ENCODE measurements around the gene PHF20. TPM values are rescaled to one million over a fixed set of nuclear protein-coding genes. Genes with fewer than 3 reads are reported as not detected.

The PHF20 gene
- total and polyA plus RNA-seq, 2 donors (not counting 3 experiments of a cell fraction or from before 2014, with no cell fraction given): 25.0 to 45.8 TPM

DNA sequence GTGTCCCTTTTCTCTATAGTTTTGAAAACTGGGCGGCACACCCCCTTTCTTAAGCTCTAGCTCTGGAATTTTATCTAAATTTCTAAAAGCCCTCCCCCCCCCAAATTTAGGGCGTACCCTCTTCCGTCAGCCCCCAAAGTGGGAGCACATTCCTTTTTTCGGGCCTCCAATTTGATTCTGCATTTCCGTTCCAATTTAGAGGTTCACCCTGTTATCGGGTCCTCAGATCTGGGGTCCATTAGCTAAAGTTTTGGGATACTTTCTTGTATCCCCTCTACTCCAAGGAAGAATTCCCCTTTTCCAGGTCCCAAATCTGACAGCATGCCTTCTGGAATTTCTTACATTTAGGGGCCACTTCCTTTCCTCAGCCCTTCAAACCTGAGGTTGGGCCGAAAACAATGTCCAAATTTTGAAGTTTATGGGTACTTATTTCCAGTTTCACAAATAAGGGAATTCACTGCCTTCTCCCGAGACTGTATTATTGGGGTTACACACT, 796 bp downstream of the PHF20 start:
- ChIA-PET CTCF (interaction anchor here (1.0 to 3.0 kb wide), 3 partner anchors 27 to 32 kb away, joined by 3 to 16 read pairs (median 7); partner anchors contain the start of gene RBM39), POLR2A (interaction anchor here (1.2 to 2.5 kb wide), 3 partner anchors 8 to 181 kb away, joined by 3 to 26 read pairs (median 3); partner anchors contain the start of genes RBM39 and SCAND1)
- H3K9me1 ChIP-seq (replicated peaks; ENCODE audit: control insufficient read depth, extremely low read depth, insufficient read depth, low read length): no peaks in the 10 kb centered on the region
- peak overlapping the region; percentile 95 for H3K4me2 ChIP-seq (ENCODE audit: insufficient read depth, low read length)
- H2AFZ ChIP-seq (ENCODE audit: low read depth, low read length): no peak overlapping the region
- FAIRE-seq (no peak), DNase-seq (ENCODE audit: low read depth, low spot score) (no peak)
- peaks cover 52% of the 10 kb centered on the region for H3K79me2 ChIP-seq (ENCODE audit: control insufficient read depth, insufficient read depth, low read length)
- peaks cover 35% of the 10 kb centered on the region for H3K4me1 ChIP-seq (ENCODE audit: control insufficient read depth, extremely low read depth, insufficient read depth, low read length)
- H3K9me3 ChIP-seq (replicated peaks; ENCODE audit: control insufficient read depth, insufficient read depth, low read length): no peaks in the 10 kb centered on the region
- peak overlapping the region; percentile 81 for H3K27ac ChIP-seq (ENCODE audit: insufficient read depth, low read depth, low read length)
- intact Hi-C loops (cut with micrococcal nuclease) (loop anchor here (1.0 to 5.0 kb wide), 2 partner anchors 40 to 112 kb away; no protein-coding TSS in a partner anchor), dilution Hi-C loops (cut with MboI; ENCODE audit: extremely low pct_ligation_motif_present, low sequenced_read_pairs) (no loop called here)
- H4K20me1 ChIP-seq (replicated peaks; ENCODE audit: control insufficient read depth, extremely low read depth, insufficient read depth, low read length): no peaks in the 10 kb centered on the region
- H3K9ac ChIP-seq (replicated peaks; ENCODE audit: extremely low read depth, insufficient read depth, low read length): peak overlapping the region; percentile 86
- peak overlapping the region; percentile 70 to 83 (median 76) for H3K4me3 ChIP-seq (replicated peaks in 1 of 3; ENCODE audit: insufficient read depth in 1 of 3, low read depth in 1 of 3, low read length in 3 of 3)
- H3K36me3 ChIP-seq (ENCODE audit: control insufficient read depth in 2 of 2, extremely low read depth in 1 of 2, insufficient read depth in 2 of 2, low read length in 2 of 2): peaks cover 0 to 2% of the 10 kb centered on the region in 2 experiments
- H3K27me3 ChIP-seq (ENCODE audit: control insufficient read depth in 2 of 2, insufficient read depth in 2 of 2, low read length in 2 of 2): no peaks in the 10 kb centered on the region
- no peak for TF ChIP-seq JUN (IDR thresholded peaks at IDR 0.05; ENCODE audit: borderline replicate concordance, insufficient read depth, insufficient read length, low read depth)
- TSS peak; percentile 41 for BruUV-seq (replicated peaks)

DNA sequence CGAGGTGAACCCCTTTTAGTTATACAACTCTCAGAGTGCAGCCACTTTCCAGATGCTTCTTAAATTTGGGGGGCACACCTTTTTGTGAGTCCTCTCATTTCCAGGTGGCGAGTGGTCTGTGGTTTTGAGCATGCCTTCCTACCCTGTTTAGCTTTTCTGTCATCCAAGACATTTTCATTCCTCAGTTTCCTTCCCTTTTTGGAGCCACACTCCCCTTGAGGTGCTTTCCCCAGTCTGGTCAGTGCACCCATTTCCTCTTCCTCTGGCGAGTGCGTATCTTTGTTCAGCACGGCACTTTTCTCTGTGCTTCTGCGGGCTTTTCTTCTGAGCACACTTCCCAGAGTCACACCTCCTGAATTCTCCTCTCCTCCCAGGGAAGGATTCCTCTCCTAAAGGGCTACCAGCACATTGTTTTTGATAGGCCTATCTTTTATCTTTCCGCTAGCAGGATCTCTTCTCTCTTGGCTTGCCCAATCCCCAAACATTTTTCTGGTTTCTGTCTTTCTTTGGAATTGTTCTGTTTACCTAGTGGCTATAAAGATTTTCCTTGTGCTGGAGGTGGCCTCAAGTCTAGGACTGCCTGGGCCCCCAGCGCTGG, 1.4 kb downstream of the PHF20 start:
- dilution Hi-C loops (cut with MboI; ENCODE audit: extremely low pct_ligation_motif_present, low sequenced_read_pairs): no loop called here
- POLR2A ChIA-PET: interaction anchor here (1.3 to 2.5 kb wide), 2 partner anchors 31 kb away, joined by 3 to 26 read pairs; partner anchors contain the start of gene RBM39
- peak; percentile 72 for FAIRE-seq
- peaks cover 57% of the 10 kb centered on the region for H3K79me2 ChIP-seq (ENCODE audit: control insufficient read depth, insufficient read depth, low read length)
- no peaks in the 10 kb centered on the region for H3K27me3 ChIP-seq (ENCODE audit: control insufficient read depth in 2 of 2, insufficient read depth in 2 of 2, low read length in 2 of 2)
- CTCF ChIA-PET: interaction anchor here (3.0 kb wide), 1 partner anchor 30 kb away, joined by 16 read pairs; the partner anchor contains the start of gene RBM39
- H3K9me3 ChIP-seq (replicated peaks; ENCODE audit: control insufficient read depth, insufficient read depth, low read length): no peaks in the 10 kb centered on the region
- no TSS peak for BruUV-seq (replicated peaks)
- H3K36me3 ChIP-seq (ENCODE audit: control insufficient read depth in 2 of 2, extremely low read depth in 1 of 2, insufficient read depth in 2 of 2, low read length in 2 of 2): peaks cover 0 to 2% of the 10 kb centered on the region in 2 experiments
- H2AFZ ChIP-seq (ENCODE audit: low read depth, low read length): no peak overlapping the region
- DNase-seq (ENCODE audit: low read depth, low spot score): peak; percentile 69
- peaks cover 29% of the 10 kb centered on the region for H3K4me1 ChIP-seq (ENCODE audit: control insufficient read depth, extremely low read depth, insufficient read depth, low read length)
- peak overlapping the region; percentile 86 for H3K9ac ChIP-seq (replicated peaks; ENCODE audit: extremely low read depth, insufficient read depth, low read length)
- TF ChIP-seq, protein P1, sequence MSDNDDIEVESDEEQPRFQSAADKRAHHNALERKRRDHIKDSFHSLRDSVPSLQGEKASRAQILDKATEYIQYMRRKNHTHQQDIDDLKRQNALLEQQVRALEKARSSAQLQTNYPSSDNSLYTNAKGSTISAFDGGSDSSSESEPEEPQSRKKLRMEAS (IDR thresholded peaks at IDR 0.05; ENCODE audit: insufficient read depth, insufficient read length): no peak
- TF ChIP-seq POLR2AphosphoS5 (IDR thresholded peaks at IDR 0.05; ENCODE audit: insufficient read depth, low read depth, low read length) (peak; percentile 17), MYC (IDR thresholded peaks at IDR 0.05; ENCODE audit: low read depth, low read length) (no peak)
- TF ChIP-seq, protein P2, sequence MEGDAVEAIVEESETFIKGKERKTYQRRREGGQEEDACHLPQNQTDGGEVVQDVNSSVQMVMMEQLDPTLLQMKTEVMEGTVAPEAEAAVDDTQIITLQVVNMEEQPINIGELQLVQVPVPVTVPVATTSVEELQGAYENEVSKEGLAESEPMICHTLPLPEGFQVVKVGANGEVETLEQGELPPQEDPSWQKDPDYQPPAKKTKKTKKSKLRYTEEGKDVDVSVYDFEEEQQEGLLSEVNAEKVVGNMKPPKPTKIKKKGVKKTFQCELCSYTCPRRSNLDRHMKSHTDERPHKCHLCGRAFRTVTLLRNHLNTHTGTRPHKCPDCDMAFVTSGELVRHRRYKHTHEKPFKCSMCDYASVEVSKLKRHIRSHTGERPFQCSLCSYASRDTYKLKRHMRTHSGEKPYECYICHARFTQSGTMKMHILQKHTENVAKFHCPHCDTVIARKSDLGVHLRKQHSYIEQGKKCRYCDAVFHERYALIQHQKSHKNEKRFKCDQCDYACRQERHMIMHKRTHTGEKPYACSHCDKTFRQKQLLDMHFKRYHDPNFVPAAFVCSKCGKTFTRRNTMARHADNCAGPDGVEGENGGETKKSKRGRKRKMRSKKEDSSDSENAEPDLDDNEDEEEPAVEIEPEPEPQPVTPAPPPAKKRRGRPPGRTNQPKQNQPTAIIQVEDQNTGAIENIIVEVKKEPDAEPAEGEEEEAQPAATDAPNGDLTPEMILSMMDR (IDR thresholded peaks at IDR 0.05; ENCODE audit: extremely low read depth in 1 of 2, insufficient read depth in 1 of 2, low read depth in 1 of 2, low read length in 2 of 2): no peak
- peak overlapping the region; percentile 70 to 83 (median 76) for H3K4me3 ChIP-seq (replicated peaks in 1 of 3; ENCODE audit: insufficient read depth in 1 of 3, low read depth in 1 of 3, low read length in 3 of 3)
- H4K20me1 ChIP-seq (replicated peaks; ENCODE audit: control insufficient read depth, extremely low read depth, insufficient read depth, low read length): no peaks in the 10 kb centered on the region
- peak overlapping the region; percentile 95 for H3K4me2 ChIP-seq (ENCODE audit: insufficient read depth, low read length)
- intact Hi-C loops (cut with micrococcal nuclease): loop anchor here (1.0 to 5.0 kb wide), 2 partner anchors 41 to 111 kb away; no protein-coding TSS in a partner anchor
- H3K27ac ChIP-seq (ENCODE audit: insufficient read depth, low read depth, low read length): peak overlapping the region; percentile 81
- no peaks in the 10 kb centered on the region for H3K9me1 ChIP-seq (replicated peaks; ENCODE audit: control insufficient read depth, extremely low read depth, insufficient read depth, low read length)
